ENCODE measurements around the gene ASF1B. TPM values are rescaled to one million over a fixed set of nuclear protein-coding genes. Genes with fewer than 3 reads are reported as not detected.

ASF1B gene
- total and polyA plus RNA-seq, 2 donors from 2014 or later: 0.49 to 1.8 TPM

DNA sequence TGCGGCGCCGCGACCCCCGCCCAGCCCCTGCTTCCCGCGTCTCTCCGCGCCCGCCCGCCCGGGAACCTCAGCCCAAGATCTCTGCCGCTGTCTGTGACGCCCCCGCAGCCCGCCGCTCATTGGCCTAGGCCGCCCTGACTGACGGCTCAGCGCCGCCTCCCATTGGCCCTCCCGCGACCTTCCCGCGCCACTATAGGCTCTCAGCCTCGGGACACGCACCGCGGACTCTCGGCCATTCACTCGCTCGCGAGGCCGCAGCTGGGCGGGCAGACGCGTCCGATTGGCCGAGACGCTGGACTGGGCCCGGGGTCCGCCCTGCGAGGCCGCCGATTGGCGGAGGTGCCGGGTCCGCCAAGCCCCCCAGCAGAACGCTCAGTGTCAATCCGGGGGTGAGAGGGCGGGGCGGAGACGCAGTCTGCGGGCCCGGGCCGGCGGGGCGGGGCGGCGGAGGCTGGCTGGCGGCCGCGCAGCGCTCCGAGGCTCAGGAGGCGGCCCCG is 18.7 kb downstream of the ASF1B start, which contains the start of gene PRKACA:
PRKACA (minus strand) TSS at position 95 of the 497 bp plus-strand sequence. CDS start 215 bp downstream, outside the sequence.
- TF ChIP-seq, protein P1, sequence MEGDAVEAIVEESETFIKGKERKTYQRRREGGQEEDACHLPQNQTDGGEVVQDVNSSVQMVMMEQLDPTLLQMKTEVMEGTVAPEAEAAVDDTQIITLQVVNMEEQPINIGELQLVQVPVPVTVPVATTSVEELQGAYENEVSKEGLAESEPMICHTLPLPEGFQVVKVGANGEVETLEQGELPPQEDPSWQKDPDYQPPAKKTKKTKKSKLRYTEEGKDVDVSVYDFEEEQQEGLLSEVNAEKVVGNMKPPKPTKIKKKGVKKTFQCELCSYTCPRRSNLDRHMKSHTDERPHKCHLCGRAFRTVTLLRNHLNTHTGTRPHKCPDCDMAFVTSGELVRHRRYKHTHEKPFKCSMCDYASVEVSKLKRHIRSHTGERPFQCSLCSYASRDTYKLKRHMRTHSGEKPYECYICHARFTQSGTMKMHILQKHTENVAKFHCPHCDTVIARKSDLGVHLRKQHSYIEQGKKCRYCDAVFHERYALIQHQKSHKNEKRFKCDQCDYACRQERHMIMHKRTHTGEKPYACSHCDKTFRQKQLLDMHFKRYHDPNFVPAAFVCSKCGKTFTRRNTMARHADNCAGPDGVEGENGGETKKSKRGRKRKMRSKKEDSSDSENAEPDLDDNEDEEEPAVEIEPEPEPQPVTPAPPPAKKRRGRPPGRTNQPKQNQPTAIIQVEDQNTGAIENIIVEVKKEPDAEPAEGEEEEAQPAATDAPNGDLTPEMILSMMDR (IDR thresholded peaks at IDR 0.05; ENCODE audit: borderline replicate concordance, extremely low read depth, insufficient read depth): no peak
- H3K9me3 ChIP-seq (ENCODE audit: control insufficient read depth in 2 of 3, insufficient read depth in 1 of 3, low read length in 3 of 3): no peaks in the 10 kb centered on the region
- H3K27ac ChIP-seq (ENCODE audit: low read depth in 2 of 2, low read length in 2 of 2): peak within 1 kb of the TSS; percentile 98 to 99
- H3K4me1 ChIP-seq (ENCODE audit: control insufficient read depth in 2 of 3, insufficient read depth in 2 of 3, low read depth in 1 of 3, low read length in 3 of 3): peaks cover 0 to 40% (median 32%) of the 10 kb centered on the region in 3 donors
- H3K9ac ChIP-seq (ENCODE audit: low read length in 3 of 3): peak within 1 kb of the TSS; percentile 32 to 92 (median 87)
- H3K4me3 ChIP-seq (ENCODE audit: low read length in 3 of 3): peak within 1 kb of the TSS; percentile 68 to 86 (median 83)
- no peaks in the 10 kb centered on the region for H3K36me3 ChIP-seq (ENCODE audit: control insufficient read depth in 2 of 3, insufficient read depth in 3 of 3, low read length in 3 of 3)
- FAIRE-seq (peak; percentile 60), DNase-seq (peak; percentile 99 to 100 (median 99))
- intact Hi-C loops (cut with DNase I): no loop called here
- no peaks in the 10 kb centered on the region for H3K27me3 ChIP-seq (ENCODE audit: control insufficient read depth, insufficient read depth, low read length)

DNA sequence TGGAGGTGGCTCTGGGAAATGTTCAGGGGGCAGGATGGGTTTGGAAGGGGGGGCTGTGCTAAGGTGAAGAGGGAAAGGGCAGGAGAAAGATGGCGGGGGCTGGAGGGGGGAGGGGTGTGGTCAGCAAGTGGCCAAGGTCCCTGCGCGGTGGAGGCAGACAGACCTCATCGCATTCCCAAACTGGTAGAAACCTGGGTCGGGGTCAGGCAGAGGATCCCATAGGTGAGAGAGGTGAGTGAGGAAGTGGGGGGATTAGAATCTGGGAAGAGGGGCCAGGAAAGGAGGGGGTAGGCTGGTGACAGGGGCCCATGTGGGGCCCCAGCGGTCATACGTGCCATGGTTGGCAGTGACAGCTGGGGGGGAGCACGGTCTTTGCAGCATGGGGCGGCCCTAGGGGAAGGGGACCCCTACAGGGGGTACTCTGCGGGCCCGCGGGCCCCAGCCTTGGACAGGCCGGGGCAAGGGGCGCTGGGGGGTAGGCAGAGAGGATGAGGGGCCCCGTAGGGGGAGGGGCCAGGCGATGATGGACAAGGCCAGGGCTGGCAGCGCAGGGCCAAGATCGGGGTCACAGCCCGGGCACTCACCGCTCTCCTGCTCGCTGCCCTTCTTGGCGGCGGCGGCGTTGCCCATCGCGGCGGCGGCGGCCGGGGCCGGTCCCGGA is 19.3 kb downstream of the ASF1B start:
- Histone ChIP-seq H3K4me3 (ENCODE audit: low read length in 3 of 3) (peak overlapping the region; percentile 68 to 83 (median 80)), H3K36me3 (ENCODE audit: control insufficient read depth in 2 of 3, insufficient read depth in 3 of 3, low read length in 3 of 3) (no peaks in the 10 kb centered on the region), H3K9ac (ENCODE audit: low read length in 3 of 3) (peak overlapping the region; percentile 30 to 87 (median 70)), H3K27me3 (ENCODE audit: control insufficient read depth, insufficient read depth, low read length) (no peaks in the 10 kb centered on the region), H3K4me1 (ENCODE audit: control insufficient read depth in 2 of 3, insufficient read depth in 2 of 3, low read depth in 1 of 3, low read length in 3 of 3) (peaks cover 0 to 46% (median 37%) of the 10 kb centered on the region in 3 donors), H3K9me3 (ENCODE audit: control insufficient read depth in 2 of 3, insufficient read depth in 1 of 3, low read length in 3 of 3) (no peaks in the 10 kb centered on the region), H3K27ac (ENCODE audit: low read depth in 2 of 2, low read length in 2 of 2) (peak overlapping the region; percentile 63 to 69)
- DNase-seq (peak in 2 of 5 donors; percentile 84 to 88), FAIRE-seq (no peak)
- intact Hi-C loops (cut with DNase I): no loop called here
- TF ChIP-seq, protein P1 (IDR thresholded peaks at IDR 0.05; ENCODE audit: borderline replicate concordance, extremely low read depth, insufficient read depth): no peak

- no peak for DNase-seq
- Histone ChIP-seq H3K4me3 (ENCODE audit: low read length in 3 of 3) (peak overlapping the region; percentile 68 to 83 (median 80)), H3K4me1 (ENCODE audit: control insufficient read depth in 2 of 3, insufficient read depth in 2 of 3, low read depth in 1 of 3, low read length in 3 of 3) (peaks cover 0 to 49% (median 37%) of the 10 kb centered on the region in 3 donors), H3K9me3 (ENCODE audit: control insufficient read depth in 2 of 3, insufficient read depth in 1 of 3, low read length in 3 of 3) (no peaks in the 10 kb centered on the region), H3K36me3 (ENCODE audit: control insufficient read depth in 2 of 3, insufficient read depth in 3 of 3, low read length in 3 of 3) (no peaks in the 10 kb centered on the region), H3K9ac (ENCODE audit: low read length in 3 of 3) (peak overlapping the region; percentile 30 to 87 (median 70)), H3K27ac (ENCODE audit: low read depth in 2 of 2, low read length in 2 of 2) (peak overlapping the region; percentile 57 to 63), H3K27me3 (ENCODE audit: control insufficient read depth, insufficient read depth, low read length) (no peaks in the 10 kb centered on the region)
- intact Hi-C loops (cut with DNase I): no loop called here
- no peak for FAIRE-seq
- TF ChIP-seq, protein P1 (IDR thresholded peaks at IDR 0.05; ENCODE audit: borderline replicate concordance, extremely low read depth, insufficient read depth): no peak
Measured at GRCh38 chr19:14116525-14116917, 19.9 kb downstream of the ASF1B start.

Measured in kidney (tissue), 14 donors.